ENCODE data around the gene MIF. TPM values are rescaled to one million over a fixed set of nuclear protein-coding genes. Genes with fewer than 3 reads are reported as not detected.
A peak's percentile ranks its signal among the peaks of the same experiment; 100 is the strongest.

Gene MIF
- total RNA-seq, 1 experiment from 2014 or later = 1,068 TPM

DNA sequence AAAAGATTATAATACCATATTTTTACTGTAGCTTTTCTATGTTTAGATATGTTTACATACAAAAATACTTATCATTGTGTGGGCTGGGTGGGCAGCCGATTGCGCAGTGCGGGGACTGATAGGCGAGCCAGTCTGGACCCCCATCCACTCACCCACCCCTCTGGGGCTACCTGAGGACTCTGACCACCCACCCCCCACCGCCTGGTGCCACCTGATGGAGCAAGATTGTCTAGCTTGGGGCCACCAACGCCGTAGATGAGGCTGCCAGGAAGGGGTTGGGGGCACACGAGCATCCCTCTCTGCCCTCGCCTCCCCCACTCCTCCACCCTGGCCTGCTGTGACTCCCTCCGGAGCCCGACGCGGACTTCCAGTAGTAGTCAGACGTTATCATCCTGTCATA lies 32.4 kb downstream of the MIF start:
- Histone ChIP-seq H3K27me3 (ENCODE audit: insufficient read depth, low read length) (no peaks in the 10 kb centered on the region), H3K14ac (ENCODE audit: insufficient read depth, low read length) (no peak overlapping the region), H3K9ac (ENCODE audit: extremely low read depth, insufficient read length, low read length) (no peak overlapping the region), H3K4me2 (ENCODE audit: insufficient read depth, insufficient read length, low read length) (no peak overlapping the region), H3K18ac (ENCODE audit: insufficient read length, low read depth, low read length) (no peak overlapping the region), H2AK5ac (ENCODE audit: insufficient read length, low read length) (no peak overlapping the region), H3K4me1 (ENCODE audit: insufficient read depth, low read length) (no peaks in the 10 kb centered on the region), H2BK5ac (ENCODE audit: insufficient read length, low read length) (no peak overlapping the region), H3K79me1 (ENCODE audit: insufficient read depth, low read depth, low read length, poor library complexity, severe bottlenecking) (no peaks in the 10 kb centered on the region), H2AFZ (ENCODE audit: low read length) (no peak overlapping the region), H4K8ac (replicated peaks; ENCODE audit: insufficient read length, low read depth, low read length) (no peak overlapping the region), H2BK15ac (ENCODE audit: low read depth, low read length) (no peak overlapping the region), H3K56ac (ENCODE audit: insufficient read length, low read depth, low read length) (no peak overlapping the region), H4K5ac (ENCODE audit: insufficient read length, low read depth, low read length) (no peak overlapping the region), H4K91ac (ENCODE audit: insufficient read length, low read depth, low read length) (no peak overlapping the region), H3K23me2 (ENCODE audit: insufficient read length, low read depth, low read length, poor library complexity, severe bottlenecking) (no peaks in the 10 kb centered on the region), H3K9me3 (ENCODE audit: control insufficient read depth, low read depth, low read length) (no peaks in the 10 kb centered on the region), H4K20me1 (ENCODE audit: control insufficient read depth, insufficient read depth, insufficient read length) (no peaks in the 10 kb centered on the region), H3T11ph (ENCODE audit: low read length) (no peak overlapping the region), H3K4ac (ENCODE audit: low read depth, low read length) (no peak overlapping the region), H2BK12ac (ENCODE audit: insufficient read length, low read depth, low read length) (no peak overlapping the region), H2BK120ac (ENCODE audit: low read depth, low read length, poor library complexity, severe bottlenecking) (no peak overlapping the region), H3K79me2 (ENCODE audit: insufficient read depth, low read length) (no peaks in the 10 kb centered on the region), H2BK20ac (ENCODE audit: low read depth, low read length, poor library complexity, severe bottlenecking) (no peak overlapping the region), H3K27ac (ENCODE audit: insufficient read length, low read depth, low read length) (no peak overlapping the region), H3K23ac (ENCODE audit: insufficient read length, low read depth, low read length) (no peak overlapping the region)
- Mint-ChIP-seq H3K36me3 (ENCODE audit: insufficient read depth in 1 of 3, low read depth in 3 of 3) (peaks cover 70 to 81% (median 72%) of the 10 kb centered on the region in 3 experiments), H3K27me3 (ENCODE audit: low read depth) (no peaks in the 10 kb centered on the region), H3K27ac (no peak overlapping the region), H3K4me1 (peaks cover 0 to 3% of the 10 kb centered on the region in 2 experiments; a peak in 1 of 4 replicates), H3K9me3 (peaks cover 10 to 12% of the 10 kb centered on the region in 2 experiments), H3K4me3 (no peak overlapping the region)
- peak; percentile 16 for DNase-seq
- WGBS (ENCODE audit: extremely low coverage, insufficient read length, low lambda C conversion rate) = no CpG with 5 or more reads among the region's 14 CpGs
- TF ChIP-seq, protein P1, sequence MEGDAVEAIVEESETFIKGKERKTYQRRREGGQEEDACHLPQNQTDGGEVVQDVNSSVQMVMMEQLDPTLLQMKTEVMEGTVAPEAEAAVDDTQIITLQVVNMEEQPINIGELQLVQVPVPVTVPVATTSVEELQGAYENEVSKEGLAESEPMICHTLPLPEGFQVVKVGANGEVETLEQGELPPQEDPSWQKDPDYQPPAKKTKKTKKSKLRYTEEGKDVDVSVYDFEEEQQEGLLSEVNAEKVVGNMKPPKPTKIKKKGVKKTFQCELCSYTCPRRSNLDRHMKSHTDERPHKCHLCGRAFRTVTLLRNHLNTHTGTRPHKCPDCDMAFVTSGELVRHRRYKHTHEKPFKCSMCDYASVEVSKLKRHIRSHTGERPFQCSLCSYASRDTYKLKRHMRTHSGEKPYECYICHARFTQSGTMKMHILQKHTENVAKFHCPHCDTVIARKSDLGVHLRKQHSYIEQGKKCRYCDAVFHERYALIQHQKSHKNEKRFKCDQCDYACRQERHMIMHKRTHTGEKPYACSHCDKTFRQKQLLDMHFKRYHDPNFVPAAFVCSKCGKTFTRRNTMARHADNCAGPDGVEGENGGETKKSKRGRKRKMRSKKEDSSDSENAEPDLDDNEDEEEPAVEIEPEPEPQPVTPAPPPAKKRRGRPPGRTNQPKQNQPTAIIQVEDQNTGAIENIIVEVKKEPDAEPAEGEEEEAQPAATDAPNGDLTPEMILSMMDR (conservative IDR thresholded peaks at IDR 0.05) = no peak
